K562 (cell line): Measurements from ENCODE around the gene TMEM121.

Experiments
- HMGXB4 ChIP-seq: sonication (generic); formaldehyde crosslinking; IDR thresholded peaks from 2 replicates; pipeline ENCODE4 v1.8.1; 2023; ENCODE audit warnings: mild to moderate bottlenecking, missing genetic modification reagents
- KAT7 ChIP-seq: sonication (generic); formaldehyde crosslinking; IDR thresholded peaks from 2 replicates; pipeline ENCODE4 v1.8.0; 2022; ENCODE audit warnings: missing genetic modification reagents, mild to moderate bottlenecking, borderline replicate concordance
- ZNF274 ChIP-seq: IDR thresholded peaks from 2 replicates; pipeline ENCODE4 v1.6.1; 2011; ENCODE audit warnings: low read depth, mild to moderate bottlenecking, low read length, moderate library complexity, borderline replicate concordance
- TF ChIP-seq, protein P1 (sequence below), 3 experiments: IDR thresholded peaks in 2 of 3; conservative IDR thresholded peaks in 1 of 3; 2 replicates each; pipeline ENCODE4 v1.5.1; 2011 to 2012; ENCODE audit warnings: low read length in 3 of 3, mild to moderate bottlenecking in 3 of 3, control low read depth in 2 of 3, improper control_type of control experiment in 1 of 3, inconsistent platforms in 1 of 3, low read depth in 1 of 3, mixed read lengths in 1 of 3, moderate library complexity in 1 of 3; ENCODE audit not compliant: insufficient read depth in 2 of 3

DNA sequence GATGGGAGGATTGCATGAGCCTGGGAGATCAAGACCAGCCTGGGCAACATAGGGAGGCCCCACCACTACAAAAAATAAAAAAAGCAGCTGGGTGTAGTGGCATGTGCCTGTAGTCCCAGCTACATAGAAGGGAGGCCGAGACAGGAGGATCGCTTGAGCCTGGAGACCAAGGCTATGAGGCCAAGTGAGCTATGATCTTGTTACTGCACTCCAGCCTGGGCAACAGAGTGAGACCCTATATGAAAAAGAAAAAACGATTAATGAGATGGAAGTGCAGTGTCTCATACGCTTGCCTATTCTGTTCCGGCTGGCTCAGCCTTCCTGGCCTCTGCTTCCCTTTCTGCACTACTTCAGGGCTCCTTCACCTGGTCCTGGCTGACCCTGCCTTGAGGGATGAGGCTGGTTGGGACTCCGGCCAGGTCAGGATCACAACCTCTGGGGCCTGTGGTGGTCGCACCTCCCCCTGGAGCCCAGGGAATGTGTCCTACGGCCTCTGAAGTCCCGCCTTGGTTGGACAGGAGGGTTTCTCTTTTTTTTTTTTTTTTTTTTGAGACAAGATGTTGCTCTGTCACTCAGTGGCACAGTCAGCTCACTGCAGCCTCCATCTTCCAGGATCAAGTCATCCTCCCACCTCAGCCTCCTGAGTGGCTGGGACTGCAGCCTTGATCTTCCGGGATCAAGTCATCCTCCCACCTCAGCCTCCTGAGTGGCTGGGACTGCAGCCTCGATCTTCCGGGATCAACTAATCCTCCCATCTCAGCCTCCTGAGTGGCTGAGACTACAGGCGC is 24.7 kb upstream of the TMEM121 start:
- TF ChIP-seq HMGXB4 (no peak), KAT7 (CRISPR knock-in tag) (no peak), ZNF274 (no peak)
- TF ChIP-seq, protein P1, sequence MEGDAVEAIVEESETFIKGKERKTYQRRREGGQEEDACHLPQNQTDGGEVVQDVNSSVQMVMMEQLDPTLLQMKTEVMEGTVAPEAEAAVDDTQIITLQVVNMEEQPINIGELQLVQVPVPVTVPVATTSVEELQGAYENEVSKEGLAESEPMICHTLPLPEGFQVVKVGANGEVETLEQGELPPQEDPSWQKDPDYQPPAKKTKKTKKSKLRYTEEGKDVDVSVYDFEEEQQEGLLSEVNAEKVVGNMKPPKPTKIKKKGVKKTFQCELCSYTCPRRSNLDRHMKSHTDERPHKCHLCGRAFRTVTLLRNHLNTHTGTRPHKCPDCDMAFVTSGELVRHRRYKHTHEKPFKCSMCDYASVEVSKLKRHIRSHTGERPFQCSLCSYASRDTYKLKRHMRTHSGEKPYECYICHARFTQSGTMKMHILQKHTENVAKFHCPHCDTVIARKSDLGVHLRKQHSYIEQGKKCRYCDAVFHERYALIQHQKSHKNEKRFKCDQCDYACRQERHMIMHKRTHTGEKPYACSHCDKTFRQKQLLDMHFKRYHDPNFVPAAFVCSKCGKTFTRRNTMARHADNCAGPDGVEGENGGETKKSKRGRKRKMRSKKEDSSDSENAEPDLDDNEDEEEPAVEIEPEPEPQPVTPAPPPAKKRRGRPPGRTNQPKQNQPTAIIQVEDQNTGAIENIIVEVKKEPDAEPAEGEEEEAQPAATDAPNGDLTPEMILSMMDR (IDR thresholded peaks at IDR 0.05 in 2 of 3, conservative IDR thresholded peaks at IDR 0.05 in 1 of 3; ENCODE audit: insufficient read depth in 2 of 3, low read depth in 1 of 3, low read length in 3 of 3): no peak
